Jurkat, Clone E6-1 (cell line): ENCODE results near the gene HAL.

ENCODE experiments used
- DNase-seq: peaks from one replicate; pipeline ENCODE4 v3.0.0-alpha.2; 2011; ENCODE audit warnings: low read depth, low spot score
- H3K4me3 ChIP-seq: 2 replicates; pipeline ENCODE4 v1.5.1; 2011; ENCODE audit warnings: mild to moderate bottlenecking, low read length, control low read depth, moderate library complexity

Gene HAL

DNA sequence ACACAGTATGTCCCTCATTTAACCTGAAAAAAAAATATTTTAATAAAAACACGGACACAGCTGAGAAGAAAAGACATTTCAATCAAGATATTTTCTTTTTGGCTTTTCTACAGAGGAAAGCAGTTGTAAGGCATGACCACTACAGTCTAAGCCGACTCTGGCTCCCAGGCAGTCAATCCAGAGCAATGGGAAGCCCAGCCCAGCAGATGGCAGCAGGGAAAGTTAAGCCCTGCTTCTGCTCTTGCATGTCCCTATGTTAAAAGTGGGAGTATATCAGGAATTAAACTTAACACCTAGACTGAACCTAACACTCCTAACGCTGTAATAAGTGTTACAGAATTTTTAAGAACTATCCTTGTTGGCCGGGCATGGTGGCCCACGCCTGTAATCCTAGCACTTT is 19.5 kb upstream of the HAL start:
- no peak overlapping the region for H3K4me3 ChIP-seq
- DNase-seq, result no peak

DNA sequence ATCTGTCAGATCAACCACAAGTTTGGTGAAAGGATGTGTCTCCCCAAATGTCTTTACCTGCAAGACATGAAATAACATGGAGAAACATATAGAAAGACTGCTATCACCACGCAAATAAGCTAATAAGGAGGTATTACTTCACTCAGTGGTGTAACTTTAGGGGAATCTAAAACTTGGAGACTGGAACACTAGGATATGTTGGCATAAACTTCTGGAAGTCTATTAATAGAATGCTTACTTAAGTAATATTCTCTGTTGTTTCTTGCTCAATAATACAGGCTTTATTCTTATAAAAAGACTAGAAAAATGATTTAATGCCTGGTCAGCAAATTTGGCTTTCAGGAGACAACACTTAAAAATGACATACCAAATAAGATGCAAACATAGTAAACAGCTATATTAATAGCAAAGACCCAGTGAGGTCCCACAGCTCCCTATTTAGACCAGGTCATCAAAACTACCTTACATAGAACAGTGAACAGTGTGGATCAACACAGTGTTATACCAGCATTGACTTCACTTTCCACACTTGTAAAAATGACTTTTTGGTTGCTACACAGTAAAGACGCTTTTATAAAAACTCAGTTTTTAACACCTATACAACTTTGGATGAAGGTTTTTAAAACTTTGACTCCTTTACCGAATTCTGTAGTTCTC is 18.9 kb upstream of the HAL start:
- no peak for DNase-seq
- no peak overlapping the region for H3K4me3 ChIP-seq

DNA sequence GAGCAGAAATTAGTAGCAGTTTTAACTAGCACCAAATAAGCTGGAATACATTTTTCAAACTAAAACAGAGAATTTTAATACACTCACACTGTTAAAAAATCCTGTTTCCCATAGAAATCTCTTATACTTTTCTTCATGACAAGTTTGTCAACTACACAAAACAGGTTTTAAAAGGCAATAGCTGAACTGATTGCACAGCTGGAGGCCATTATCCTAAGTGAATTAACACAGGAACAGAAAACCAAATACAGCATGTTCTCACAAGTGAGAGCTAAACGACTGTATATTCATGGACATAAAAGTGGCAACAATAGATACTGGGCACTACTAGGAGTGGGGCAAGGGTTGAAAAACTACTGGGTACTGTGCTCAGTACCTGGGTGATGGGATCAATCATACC is 11.6 kb upstream of the HAL start:
- H3K4me3 ChIP-seq, result no peak overlapping the region
- DNase-seq, result no peak

DNA sequence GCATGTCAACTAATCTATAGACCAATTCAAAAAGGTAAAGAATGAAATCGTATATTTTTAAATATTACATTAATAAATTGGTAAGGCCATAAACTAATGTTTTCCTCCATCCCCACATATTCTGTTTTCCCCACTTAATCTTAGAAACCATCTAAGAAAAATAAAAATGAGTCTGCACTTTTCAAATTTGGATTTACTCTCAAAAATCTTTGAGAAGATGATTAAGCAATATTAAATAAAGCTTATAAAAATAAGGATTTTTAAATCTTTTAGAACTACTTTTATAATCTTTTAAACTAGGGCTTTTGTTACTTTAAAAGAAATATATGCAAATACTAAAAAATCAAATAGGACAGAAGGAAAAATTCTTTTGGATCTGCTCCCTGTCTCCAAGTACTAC is 10.6 kb upstream of the HAL start:
- DNase-seq, result no peak
- H3K4me3 ChIP-seq, result no peak overlapping the region

DNA sequence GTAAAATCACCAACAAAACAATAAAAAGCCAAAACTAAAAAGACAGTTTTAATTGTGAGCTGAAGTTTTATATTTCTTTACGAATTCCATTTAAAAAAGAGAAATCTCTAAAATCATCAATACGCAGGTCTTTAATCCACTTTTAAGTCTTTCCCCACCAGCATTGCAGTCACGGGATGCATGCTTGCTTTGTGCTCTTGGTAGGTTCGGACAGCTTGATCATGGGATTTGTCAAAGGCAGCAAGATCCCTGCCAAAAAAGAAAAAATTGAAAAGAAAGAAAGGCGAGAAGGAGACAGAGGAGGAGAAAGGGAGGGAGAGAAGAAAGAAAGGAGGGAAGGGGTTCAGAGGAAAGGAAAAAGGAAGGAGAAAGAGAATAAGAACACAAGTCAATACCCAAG is 4.7 kb upstream of the HAL start:
- no peak for DNase-seq
- H3K4me3 ChIP-seq, result no peak overlapping the region

DNA sequence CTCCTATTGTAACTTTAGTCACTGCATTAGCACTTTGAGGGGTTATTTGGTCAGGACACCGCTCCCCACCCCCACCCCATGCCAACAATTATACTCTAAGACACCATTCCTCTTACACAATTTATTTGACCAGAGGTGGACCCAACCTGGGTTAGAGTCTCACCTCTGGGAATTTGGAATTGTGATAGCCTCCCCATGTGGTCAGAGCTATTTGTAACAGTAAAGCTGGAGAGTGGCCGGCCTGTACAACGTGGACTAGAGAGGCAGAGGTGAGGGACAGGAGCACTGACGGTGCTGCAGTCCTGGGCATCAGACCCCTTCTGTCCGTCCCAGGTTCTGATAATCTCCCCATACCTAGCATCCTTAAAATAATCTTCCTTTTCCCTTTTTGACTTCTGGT is 3.3 kb upstream of the HAL start:
- no peak overlapping the region for H3K4me3 ChIP-seq
- no peak for DNase-seq

DNA sequence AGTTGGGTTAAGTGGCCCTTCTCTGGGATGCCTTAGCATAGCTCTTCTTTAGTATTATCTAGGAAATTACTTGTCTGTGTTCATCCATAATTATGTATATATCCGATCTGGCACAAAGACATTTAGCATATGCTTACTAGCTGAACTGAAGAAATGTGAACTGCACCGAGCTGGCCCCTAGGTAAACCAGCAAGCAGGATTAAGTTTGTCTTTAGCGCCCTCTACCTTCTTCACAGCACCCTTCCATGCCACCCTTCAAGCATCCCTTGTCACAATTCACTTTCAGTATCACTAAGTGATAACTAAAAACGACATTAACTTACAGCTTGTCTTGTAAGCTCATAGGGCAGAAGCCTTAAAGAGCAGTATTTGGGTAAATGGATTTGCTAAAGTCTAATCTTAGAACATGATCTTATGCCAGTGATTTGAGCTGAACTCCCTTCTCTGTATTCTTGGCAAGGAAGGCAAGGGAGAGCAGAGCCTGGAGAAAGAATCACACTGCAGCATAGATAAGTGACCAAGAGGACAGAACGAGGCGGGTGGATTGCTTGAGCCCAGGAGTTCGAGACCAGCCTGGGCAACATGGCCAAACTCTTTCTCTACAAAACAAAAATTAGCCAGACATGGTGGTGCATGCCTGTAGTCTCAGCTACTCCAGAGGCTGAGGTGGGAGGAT is 2.6 kb upstream of the HAL start:
- peak; percentile 62 for DNase-seq

DNA sequence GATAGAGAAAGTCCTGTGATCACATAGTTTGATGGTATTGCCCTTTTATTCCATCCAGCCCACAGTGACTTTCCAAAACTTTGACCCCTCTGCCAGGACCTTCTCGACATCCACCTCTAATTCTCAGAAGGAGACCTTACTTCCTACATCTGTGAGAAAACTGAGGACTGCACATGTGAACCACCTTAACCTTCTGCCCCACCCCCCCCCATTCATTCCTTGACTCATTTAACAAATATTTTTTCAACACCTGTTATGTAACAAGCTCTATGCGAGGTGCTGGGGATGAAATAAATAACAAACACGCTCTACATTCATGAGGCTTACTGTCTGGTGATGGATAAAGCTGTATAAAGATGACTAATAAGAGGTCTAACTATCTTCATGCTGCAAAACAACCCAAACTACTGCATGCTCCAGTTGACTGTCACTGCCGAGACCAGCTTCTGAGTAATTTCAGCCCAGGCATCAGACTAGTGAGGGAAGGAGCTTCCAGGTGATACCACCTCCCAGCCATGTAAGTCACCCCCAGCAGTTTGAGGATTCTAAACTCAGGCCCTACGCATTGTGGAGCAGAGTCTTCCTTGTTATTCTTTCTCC is 1.9 kb upstream of the HAL start:
- DNase-seq, result no peak
- no peak overlapping the region for H3K4me3 ChIP-seq

More for the DNA sequence above, 2.6 kb upstream of the HAL start:
- H3K4me3 ChIP-seq, result no peak overlapping the region

DNA sequence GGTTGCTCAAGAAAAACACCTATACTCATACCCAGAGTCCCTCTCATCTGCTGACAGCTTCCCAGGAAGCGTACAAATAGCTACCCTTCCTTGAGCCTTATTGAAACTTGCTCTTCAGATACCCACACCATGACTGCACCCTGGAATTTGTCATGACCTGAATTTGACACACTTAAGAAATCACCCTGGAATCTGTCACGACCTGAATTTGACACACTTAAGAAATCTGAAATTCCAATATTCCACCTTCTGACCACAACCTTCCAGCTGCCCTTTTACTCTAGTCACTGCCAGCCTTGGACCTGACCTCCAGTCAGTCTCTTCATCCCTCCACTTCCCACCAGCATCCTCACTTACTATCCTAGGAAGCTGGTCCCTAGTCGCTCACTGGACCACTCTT is 1.1 kb upstream of the HAL start:
- H3K4me3 ChIP-seq, result no peak overlapping the region
- no peak for DNase-seq

DNA sequence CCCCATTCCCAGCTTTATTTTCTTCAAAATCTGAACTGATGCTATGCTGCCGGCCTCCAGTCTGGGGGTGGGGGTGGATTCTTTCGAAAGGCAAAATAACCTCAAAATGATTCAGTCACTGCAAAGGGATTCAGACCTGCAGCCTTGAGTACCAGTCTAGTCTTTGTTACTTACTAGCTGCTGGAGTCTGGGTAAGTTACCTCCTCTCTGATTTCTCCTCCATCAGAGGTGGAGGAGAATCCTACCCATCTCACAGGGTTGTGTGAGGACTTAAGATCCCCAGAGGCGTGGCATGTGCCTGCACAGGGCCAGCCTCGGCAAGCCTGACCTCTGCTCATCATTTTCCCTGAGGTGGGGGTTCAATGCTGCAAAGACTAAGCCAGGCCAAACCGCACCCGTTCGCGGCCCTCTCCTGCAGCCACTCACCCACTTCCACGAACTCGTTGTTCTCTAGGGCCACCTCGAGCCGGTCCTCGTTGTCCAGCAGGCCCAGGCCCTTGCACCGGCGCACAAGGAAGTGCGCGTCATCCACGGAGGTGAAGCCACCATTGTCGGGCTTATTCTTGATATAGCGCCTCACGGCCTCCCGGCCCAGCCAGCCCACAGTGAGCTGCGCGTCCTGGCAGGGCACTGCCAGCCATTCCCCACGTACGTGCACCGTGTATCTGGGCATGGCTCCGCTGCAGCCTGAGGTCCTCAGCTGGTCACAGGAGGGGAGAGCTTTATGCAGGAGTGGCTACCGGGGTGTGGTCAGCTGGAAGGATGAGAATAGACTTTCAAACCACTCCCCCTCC is 709 bp downstream of the HAL start:
- H3K4me3 ChIP-seq, result no peak overlapping the region
- DNase-seq, result no peak

DNA sequence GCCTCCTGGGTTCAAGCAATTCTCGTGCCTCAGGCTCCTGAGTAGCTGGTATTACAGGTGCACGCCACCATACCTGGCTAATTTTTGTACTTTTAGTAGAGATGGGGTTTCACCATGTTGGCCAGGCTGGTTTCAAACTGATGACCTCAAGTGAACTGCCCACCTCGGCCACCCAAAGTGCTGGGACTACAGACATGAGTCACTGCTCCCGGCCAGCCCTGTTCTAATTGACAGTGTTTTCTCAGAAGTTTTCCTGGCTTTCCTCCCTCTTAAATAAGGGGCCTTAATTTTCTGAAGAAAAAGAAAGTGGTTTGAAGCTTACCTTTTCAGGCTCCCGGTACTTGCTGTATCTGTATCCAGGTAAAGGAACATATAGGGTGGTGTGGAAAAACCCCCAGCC is 1.7 kb downstream of the HAL start:
- no peak for DNase-seq

DNA sequence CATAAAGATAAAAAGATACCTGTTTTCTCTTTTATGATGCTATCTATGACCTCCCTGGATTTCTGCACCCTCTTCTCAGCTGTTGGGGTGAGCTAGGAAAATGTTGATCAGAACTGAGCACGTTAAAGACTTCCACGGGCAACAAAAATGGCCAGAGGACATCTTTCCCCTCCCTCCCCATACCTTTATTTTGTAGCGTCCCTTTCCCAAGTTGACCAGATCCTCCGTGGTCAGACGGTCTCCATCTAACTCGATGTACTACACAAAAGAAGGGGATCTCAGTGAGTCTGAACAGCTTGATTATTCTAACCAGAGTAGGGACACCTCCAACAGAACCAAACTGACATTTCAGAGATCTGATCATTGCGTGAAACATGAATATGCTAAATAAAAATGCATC is 2.2 kb downstream of the HAL start:
- no peak overlapping the region for H3K4me3 ChIP-seq
- no peak for DNase-seq

More for the DNA sequence above, 1.7 kb downstream of the HAL start:
- no peak overlapping the region for H3K4me3 ChIP-seq

DNA sequence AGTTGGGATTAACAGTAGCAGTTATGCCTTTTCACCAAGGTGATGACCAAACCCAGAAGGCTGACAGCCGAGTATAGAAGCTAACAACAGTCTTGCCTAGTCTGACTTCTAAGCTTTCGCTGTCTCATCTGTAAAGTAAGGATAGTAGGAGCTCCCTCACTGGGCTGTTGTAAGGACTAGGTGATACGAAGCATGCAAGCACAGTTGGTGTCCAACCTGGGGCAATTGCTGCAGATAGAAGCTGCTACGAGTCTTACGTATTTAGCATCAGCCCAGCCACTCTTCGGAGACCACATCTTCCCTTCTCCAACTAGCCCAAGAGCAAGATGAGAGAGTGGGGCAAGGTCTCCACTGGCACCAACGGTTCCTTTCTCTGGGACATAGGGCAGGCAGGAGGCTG is 6.0 kb downstream of the HAL start:
- DNase-seq, result no peak
- H3K4me3 ChIP-seq, result no peak overlapping the region

DNA sequence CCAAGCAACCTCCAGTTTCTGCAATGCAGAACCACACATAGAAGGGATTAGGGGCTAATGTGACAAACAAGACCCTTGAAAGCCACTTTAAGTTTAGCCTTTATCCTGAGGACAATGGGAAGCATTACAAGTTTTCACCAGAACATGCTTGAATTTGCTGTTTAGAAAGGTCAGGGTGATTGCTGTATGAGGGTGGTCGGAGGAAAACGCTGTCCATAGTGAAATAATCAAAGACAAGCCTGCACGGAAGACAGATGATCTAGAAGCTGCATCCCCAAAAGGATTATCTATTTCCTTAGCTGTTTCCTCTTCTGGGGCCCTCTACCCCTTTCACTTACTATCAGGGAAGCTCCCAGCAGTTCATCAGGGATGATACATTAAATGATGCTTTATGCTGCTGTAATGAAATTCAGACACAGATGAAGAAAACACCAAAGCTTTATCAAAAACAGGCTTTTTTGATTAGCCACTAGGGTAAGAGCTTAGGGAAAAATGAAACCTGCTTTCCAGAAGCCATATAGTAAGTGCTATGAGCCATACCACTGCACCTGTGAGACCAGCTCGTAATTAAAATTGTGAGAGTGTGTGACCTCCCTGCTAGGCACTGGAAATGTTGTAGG is 6.5 kb downstream of the HAL start:
- DNase-seq, result no peak
- no peak overlapping the region for H3K4me3 ChIP-seq

DNA sequence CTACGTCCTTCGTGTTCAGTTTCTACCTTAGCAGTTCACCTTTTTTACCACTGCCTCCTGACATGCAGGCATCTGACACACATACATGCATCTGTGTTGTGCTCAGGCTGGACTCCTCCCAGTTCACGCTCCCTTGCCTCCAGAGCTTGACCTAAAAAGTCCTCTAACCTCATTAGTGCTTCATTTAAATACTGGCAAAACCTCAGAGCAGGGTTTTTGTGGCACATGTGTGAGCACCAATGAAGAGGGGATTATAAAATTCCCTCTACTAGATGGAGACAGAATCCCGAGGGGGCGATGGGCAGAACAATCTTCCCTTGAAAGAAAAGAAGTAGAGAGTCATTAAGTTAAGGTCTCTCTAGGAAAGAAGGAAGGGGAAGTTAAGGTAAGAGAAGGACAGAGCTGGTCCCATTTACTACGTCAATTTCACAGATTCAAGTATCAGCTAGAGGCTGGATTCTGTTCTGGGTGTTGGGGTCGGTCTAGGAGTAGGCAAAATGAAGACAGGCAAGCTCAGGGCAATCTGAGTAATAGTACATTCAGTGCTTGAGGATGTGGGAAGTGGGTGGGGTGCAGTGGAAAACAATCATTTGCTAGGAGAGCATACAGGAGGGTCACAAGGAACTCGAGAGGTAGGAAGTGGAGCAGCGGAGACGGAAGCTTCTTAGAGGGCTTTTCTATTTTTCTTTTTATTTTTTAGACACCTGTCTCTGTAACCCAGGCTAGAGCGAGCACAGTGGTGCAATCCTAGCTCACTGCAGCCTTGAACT is 7.5 kb downstream of the HAL start:
- H3K4me3 ChIP-seq, result no peak overlapping the region

DNA sequence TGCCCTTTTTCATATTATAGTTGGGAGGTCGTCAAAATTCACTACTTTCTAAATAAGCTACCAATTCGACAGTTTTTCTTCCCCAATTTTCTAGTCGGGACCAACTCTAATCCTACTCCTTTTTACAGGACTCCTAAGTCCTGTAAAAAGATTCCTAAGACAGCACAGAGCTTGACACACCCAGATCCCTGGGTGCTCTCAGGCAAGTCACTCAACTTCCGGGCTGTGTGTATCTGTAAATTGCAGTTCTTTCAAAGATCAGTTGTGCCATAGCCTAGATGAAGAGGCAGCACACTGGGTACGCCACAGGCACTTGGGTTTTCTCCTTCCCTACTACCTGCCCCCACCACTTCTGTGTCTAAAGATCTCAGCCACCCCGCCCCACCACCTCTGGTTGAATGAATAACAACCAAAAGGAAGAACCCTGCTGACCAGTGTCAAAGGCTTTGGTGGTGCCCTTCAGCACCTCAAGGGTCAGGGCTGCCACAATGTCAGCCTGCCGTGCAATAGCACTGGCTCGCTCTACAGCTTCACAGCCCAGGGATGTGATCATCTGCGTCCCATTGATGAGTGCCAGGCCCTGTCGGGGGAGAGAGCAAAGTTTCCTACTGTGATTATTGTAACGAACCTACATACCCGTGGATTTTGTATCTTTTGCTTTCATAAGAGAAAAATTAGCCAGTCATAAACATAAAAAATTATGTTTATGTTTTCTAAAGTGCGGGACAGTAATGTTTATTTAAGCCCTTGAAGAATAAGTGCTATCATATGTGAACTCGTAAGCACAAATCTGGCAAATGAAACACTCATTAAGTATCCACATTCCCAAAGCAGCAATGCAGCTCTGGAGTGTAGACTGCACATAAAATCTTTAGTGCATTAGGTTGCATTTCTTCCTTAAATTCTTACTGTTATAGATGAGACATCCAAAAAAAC is 9.2 kb downstream of the HAL start:
- H3K4me3 ChIP-seq, result no peak overlapping the region
- no peak for DNase-seq

More for the DNA sequence above, 7.5 kb downstream of the HAL start:
- no peak for DNase-seq

DNA sequence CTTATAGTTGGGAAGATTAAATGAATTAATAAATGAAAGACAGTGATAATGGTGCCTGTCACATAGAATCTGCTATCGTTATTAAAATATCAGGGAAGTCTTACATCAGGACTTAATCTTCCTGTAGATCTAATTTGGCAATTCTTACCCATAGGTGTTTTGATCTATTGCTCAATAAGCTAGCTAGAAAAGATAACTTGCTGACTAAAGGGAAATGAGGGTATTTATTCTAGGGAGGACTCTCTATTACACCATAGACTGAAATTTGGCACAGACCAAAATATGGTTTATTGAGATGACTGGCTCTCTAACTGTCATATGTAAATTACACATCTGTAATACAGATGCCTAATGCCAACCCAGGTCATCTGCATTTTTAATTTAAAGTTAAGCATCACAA is 11.5 kb downstream of the HAL start:
- no peak for DNase-seq

DNA sequence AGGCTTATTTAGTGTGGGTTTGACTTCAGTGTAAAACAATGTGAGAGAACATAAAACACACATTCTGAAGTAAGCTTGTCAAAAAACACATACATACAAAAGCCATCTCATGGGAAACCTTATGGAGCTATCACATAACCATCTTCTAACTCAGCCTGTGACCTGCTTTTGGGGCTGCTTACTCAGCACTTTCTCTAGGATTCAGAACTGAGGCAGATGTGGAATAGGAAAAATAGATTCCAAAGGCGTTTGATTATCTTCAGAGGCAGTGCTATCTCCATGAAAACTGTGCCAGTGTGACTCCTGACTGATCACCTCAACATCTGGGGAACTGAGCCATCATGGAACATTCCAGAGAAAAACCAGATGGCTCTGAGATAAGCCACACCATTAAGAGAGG is 13.5 kb downstream of the HAL start:
- no peak overlapping the region for H3K4me3 ChIP-seq
- no peak for DNase-seq

More for the DNA sequence above, 11.5 kb downstream of the HAL start:
- H3K4me3 ChIP-seq, result no peak overlapping the region
